Calu3 (cell line): ENCODE data around the gene RASGRP4. TPM values are rescaled to one million over a fixed set of nuclear protein-coding genes. Genes with fewer than 3 reads are reported as not detected.
A peak's percentile ranks its signal among the peaks of the same experiment; 100 is the strongest.

Experiments
- BruUV-seq: library from RNA; stranded (reverse); fragments of 400-500 nt; replicated peaks from 2 replicates; lab custom pipeline; 2021; lab: Mats Ljungman, UMichigan
- CTCF ChIA-PET: fragments of 300-600 bp; sonication (Branson Sonifier 250); formaldehyde crosslinking; loops from one replicate; lab custom pipeline; 2022; ENCODE audit warnings: antibody characterized with exemption; lab: Charles Lee
- DNase-seq: peaks from one replicate; pipeline ENCODE4 v3.0.0; 2022
- H3K27ac Mint-ChIP-seq: one replicate; pipeline ENCODE4 v1.8.0; 2022; ENCODE audit warnings: mixed read lengths; ENCODE audit not compliant: unreplicated experiment
- H3K27me3 Mint-ChIP-seq: one replicate; pipeline ENCODE4 v1.8.0; 2022; ENCODE audit warnings: mixed read lengths; ENCODE audit not compliant: unreplicated experiment
- H3K36me3 Mint-ChIP-seq: one replicate; pipeline ENCODE4 v1.8.0; 2022; ENCODE audit warnings: mild to moderate bottlenecking, moderate library complexity, mixed read lengths; ENCODE audit not compliant: insufficient read depth, unreplicated experiment
- H3K4me1 Mint-ChIP-seq: one replicate; pipeline ENCODE4 v1.8.0; 2022; ENCODE audit warnings: mild to moderate bottlenecking, low read depth, mixed read lengths; ENCODE audit not compliant: unreplicated experiment
- H3K4me3 Mint-ChIP-seq: one replicate; pipeline ENCODE4 v1.8.0; 2022; ENCODE audit warnings: mild to moderate bottlenecking, low read depth, moderate library complexity, mixed read lengths; ENCODE audit not compliant: unreplicated experiment
- H3K9me3 Mint-ChIP-seq: one replicate; pipeline ENCODE4 v1.8.0; 2022; ENCODE audit warnings: low read depth, mixed read lengths; ENCODE audit not compliant: unreplicated experiment
- intact Hi-C: fragments of 100-400 bp; cut with micrococcal nuclease; formaldehyde crosslinking; loops from one replicate; pipeline ENCODE4 v1.10.0; 2022; ENCODE audit not compliant: unreplicated experiment
- total RNA-seq: library from RNA; stranded (reverse); gene quantifications from 2 replicates; pipeline ENCODE4 v1.2.3, GENCODE V29; 2022
- TF ChIP-seq, protein P1 (sequence below): fragments of 200-600 bp; IDR thresholded peaks from one replicate; pipeline ENCODE4 v1.8.0; 2022; ENCODE audit warnings: antibody characterized with exemption; ENCODE audit not compliant: unreplicated experiment

RASGRP4 gene
- total RNA-seq, 1 experiment from 2014 or later = not detected

GRCh38 chr19:38402967-38403674, 22.9 kb downstream of the RASGRP4 start, which contains the start of gene FAM98C:
Gene FAM98C, plus strand, starts transcription at chr19:38403093. Its CDS starts 61 bp downstream, at chr19:38403154.
- Mint-ChIP-seq H3K4me1 (no peaks in the 10 kb centered on the region), H3K27ac (peak within 1 kb of the TSS; percentile 92), H3K36me3 (peaks cover 37% of the 10 kb centered on the region), H3K27me3 (no peaks in the 10 kb centered on the region), H3K9me3 (no peaks in the 10 kb centered on the region), H3K4me3 (peak within 1 kb of the TSS; percentile 99)
- intact Hi-C loops = loop anchor here (2.0 to 5.0 kb wide), 2 partner anchors 234 to 529 kb away; partner anchors contain the start of genes MRPS12 and SARS2
- DNase-seq = peak; percentile 98
- CTCF ChIA-PET = interaction anchor here (0.6 to 1.9 kb wide), 28 partner anchors 8 to 557 kb away, joined by 3 to 26 read pairs (median 4); partner anchors contain the start of genes ACTN4, EIF3K, GGN and MRPS12
- no TSS peak for BruUV-seq
- TF ChIP-seq, protein P1, sequence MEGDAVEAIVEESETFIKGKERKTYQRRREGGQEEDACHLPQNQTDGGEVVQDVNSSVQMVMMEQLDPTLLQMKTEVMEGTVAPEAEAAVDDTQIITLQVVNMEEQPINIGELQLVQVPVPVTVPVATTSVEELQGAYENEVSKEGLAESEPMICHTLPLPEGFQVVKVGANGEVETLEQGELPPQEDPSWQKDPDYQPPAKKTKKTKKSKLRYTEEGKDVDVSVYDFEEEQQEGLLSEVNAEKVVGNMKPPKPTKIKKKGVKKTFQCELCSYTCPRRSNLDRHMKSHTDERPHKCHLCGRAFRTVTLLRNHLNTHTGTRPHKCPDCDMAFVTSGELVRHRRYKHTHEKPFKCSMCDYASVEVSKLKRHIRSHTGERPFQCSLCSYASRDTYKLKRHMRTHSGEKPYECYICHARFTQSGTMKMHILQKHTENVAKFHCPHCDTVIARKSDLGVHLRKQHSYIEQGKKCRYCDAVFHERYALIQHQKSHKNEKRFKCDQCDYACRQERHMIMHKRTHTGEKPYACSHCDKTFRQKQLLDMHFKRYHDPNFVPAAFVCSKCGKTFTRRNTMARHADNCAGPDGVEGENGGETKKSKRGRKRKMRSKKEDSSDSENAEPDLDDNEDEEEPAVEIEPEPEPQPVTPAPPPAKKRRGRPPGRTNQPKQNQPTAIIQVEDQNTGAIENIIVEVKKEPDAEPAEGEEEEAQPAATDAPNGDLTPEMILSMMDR = peak; percentile 99

DNA sequence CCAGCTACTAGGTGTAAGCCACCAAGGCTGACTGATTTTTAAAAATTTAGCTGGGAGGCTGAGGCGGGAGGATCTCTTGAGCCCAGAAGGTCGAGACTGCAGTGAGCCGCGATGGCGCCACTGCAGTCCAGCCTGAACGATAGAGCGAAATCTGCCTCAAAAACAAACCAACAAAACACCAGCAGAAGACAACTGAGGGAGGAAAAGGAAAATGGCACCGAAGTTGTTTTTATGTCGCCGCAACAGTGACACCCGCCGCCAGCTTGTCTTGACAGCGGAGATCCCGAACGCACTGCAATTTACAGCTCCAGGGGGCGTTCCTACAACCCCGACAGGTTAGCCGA, 23.4 kb downstream of the RASGRP4 start:
- peaks cover 37% of the 10 kb centered on the region for H3K36me3 Mint-ChIP-seq
- intact Hi-C loops = loop anchor here (2.0 to 5.0 kb wide), 2 partner anchors 234 to 530 kb away; partner anchors contain the start of genes MRPS12 and SARS2
- TF ChIP-seq, protein P1 = no peak
- no peaks in the 10 kb centered on the region for H3K9me3 Mint-ChIP-seq
- no peak for DNase-seq
- CTCF ChIA-PET = interaction anchor here (0.6 to 1.9 kb wide), 27 partner anchors 9 to 557 kb away, joined by 3 to 26 read pairs (median 4); partner anchors contain the start of genes ACTN4, EIF3K, GGN and MRPS12
- H3K4me1 Mint-ChIP-seq = no peaks in the 10 kb centered on the region
- H3K4me3 Mint-ChIP-seq = peak overlapping the region; percentile 99
- no TSS peak for BruUV-seq
- peak overlapping the region; percentile 92 for H3K27ac Mint-ChIP-seq
- no peaks in the 10 kb centered on the region for H3K27me3 Mint-ChIP-seq

GRCh38 chr19:38401148-38401547, 24.9 kb downstream of the RASGRP4 start:
- H3K27ac Mint-ChIP-seq = no peak overlapping the region
- no peaks in the 10 kb centered on the region for H3K27me3 Mint-ChIP-seq
- intact Hi-C loops = loop anchor here (5.0 kb wide), 1 partner anchor 531 kb away; the partner anchor contains the start of genes MRPS12 and SARS2
- BruUV-seq = no TSS peak
- H3K36me3 Mint-ChIP-seq = peaks cover 36% of the 10 kb centered on the region
- H3K4me1 Mint-ChIP-seq = no peaks in the 10 kb centered on the region
- TF ChIP-seq, protein P1 = no peak
- H3K9me3 Mint-ChIP-seq = no peaks in the 10 kb centered on the region
- no peak for DNase-seq
- H3K4me3 Mint-ChIP-seq = no peak overlapping the region
- CTCF ChIA-PET = no interaction called here

DNA sequence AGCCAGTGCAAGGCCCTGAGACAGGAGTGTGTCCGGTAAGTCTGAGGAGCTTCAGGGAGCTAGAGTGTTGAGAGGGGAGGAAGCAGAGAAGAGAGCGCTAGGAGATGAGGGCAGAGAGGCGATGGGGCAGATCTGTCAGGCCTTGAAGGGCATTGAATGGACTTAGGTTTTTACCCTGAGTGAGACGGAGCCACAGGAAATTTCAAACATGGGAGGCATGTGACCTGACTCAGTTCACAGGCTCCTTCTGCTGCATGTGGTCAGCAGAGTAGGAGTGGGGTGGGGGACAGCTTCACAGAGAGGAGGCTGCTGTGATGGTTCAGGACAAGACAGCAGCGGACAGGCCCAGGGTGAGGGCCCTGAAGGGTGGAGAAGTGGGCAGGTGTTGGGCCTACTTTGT, 25.7 kb downstream of the RASGRP4 start:
- no peak overlapping the region for H3K4me3 Mint-ChIP-seq
- BruUV-seq = no TSS peak
- H3K9me3 Mint-ChIP-seq = no peaks in the 10 kb centered on the region
- no peak overlapping the region for H3K27ac Mint-ChIP-seq
- H3K4me1 Mint-ChIP-seq = no peaks in the 10 kb centered on the region
- DNase-seq = no peak
- TF ChIP-seq, protein P1 = no peak
- intact Hi-C loops = loop anchor here (5.0 kb wide), 1 partner anchor 532 kb away; the partner anchor contains the start of genes MRPS12 and SARS2
- CTCF ChIA-PET = interaction anchor here (0.6 to 1.4 kb wide), 3 partner anchors 10 to 86 kb away, joined by 3 to 5 read pairs (median 4); partner anchors contain the start of gene GGN
- H3K36me3 Mint-ChIP-seq = peaks cover 31% of the 10 kb centered on the region
- H3K27me3 Mint-ChIP-seq = no peaks in the 10 kb centered on the region
